NCI-H446 treated with DMSO at 0.1 percent for 48 hours (cell line): ENCODE results near the gene CTSH.
"Not testable (repeated sequence)": the region's sequence is repeated elsewhere in the genome, so short reads cannot be mapped to it uniquely, and the experiment has no call there.

Experiments
- DNase-seq: peaks from one replicate; lab custom pipeline; 2025; lab: John Stamatoyannopoulos, UW

Gene CTSH

GRCh38 chr15:78880813-78881212, 64.0 kb downstream of the CTSH start:
- no peak for DNase-seq

GRCh38 chr15:78880242-78880533, 64.7 kb downstream of the CTSH start:
- DNase-seq: no peak

GRCh38 chr15:78879517-78880241, 65.2 kb downstream of the CTSH start:
- DNase-seq: no peak

- no peak for DNase-seq
These were observed 66.5 kb downstream of the CTSH start for GRCh38 chr15:78878356-78878755.

- not testable (repeated sequence) for DNase-seq
These were observed 67.9 kb downstream of the CTSH start for GRCh38 chr15:78876954-78877353.

- no peak for DNase-seq
These were observed 69.5 kb downstream of the CTSH start for GRCh38 chr15:78875107-78875914.

GRCh38 chr15:78873793-78874765, 70.8 kb downstream of the CTSH start:
- DNase-seq: no peak

- peak; percentile 73 for DNase-seq
These were observed 71.7 kb downstream of the CTSH start for GRCh38 chr15:78872972-78873792.

GRCh38 chr15:78872155-78872971, 72.5 kb downstream of the CTSH start, which contains the start of gene MORF4L1:
MORF4L1 (plus strand) TSS chr15:78872890; CDS start chr15:78873018, 128 bp downstream.
- DNase-seq: peak; percentile 92

GRCh38 chr15:78871483-78872127, 73.2 kb downstream of the CTSH start:
- DNase-seq: not testable (repeated sequence)
